T follicular helper cell (primary cell): ENCODE data around the gene IMPG2.

Experiments
- DNase-seq: peaks from one replicate; pipeline ENCODE4 v3.0.0-alpha.2; 2020; ENCODE audit warnings: low read depth

IMPG2 gene

DNA sequence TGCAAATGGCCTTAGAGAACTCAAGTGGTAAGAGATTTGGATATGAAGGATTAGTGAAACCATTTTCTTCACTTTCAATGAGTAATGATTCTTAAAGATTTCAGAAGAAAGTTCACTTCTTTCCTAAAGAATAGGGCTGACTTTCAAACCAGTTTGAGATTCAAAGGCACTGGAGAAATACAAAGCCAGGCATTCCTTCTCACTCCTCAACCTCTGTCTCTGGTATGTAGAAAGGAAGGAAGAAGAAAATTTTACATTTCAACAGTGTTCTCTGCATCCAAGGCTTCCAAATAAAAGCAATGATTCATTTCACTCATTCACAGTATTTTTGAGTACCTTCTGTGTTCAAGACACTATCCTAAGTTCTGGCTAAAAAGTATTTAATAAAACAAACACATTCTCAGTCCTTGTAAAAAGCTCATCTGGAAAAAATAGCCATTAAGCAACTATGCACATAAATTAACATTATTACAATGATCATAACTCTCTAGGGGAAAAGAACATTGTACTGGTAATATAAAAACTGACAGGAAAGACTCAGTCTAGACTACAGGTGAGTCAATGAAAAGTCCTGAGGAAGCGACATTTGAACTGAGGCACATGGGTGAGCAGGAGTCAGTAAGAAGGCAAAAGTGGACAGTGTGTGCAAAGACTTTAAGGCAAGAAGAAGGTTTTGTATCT is 79.5 kb downstream of the IMPG2 start:
- no peak for DNase-seq

DNA sequence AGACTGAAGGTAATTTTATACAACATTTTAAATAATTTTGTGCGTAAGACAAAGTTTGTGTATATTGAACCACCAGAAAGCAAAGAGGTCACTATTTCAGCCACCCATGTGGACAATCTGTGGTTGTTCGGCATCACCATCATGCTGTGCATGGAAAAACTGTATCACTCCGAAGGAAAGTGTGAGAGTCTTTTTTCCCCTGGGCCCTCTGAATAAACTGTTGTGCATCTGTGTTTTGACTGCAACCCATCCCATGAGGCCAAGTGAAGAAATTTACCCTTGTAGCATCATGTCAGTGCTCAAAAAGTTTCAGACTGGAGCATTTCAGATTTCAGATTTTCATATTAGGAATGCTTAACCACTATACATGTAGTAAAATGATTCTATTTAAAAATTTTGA is 85.3 kb downstream of the IMPG2 start:
- DNase-seq: no peak

DNA sequence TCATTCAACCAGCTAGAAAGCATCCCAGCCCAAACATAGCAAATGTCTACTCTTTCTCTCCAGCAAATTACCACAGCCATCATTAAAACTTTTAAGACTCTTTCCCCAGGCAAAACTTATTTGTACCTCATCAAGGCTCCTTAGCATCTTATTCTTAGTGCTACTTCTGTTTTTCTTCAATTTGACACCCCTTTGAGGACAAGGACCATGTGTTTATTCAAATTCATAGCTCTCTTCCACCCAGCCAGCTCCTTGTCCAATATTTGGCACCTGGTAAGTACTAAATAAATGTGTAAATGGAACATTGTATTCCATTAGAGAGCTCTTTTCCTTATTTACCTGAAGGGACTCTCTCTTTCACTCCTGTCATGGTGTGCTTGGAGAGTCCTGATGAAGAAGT is 89.8 kb downstream of the IMPG2 start:
- DNase-seq: no peak

DNA sequence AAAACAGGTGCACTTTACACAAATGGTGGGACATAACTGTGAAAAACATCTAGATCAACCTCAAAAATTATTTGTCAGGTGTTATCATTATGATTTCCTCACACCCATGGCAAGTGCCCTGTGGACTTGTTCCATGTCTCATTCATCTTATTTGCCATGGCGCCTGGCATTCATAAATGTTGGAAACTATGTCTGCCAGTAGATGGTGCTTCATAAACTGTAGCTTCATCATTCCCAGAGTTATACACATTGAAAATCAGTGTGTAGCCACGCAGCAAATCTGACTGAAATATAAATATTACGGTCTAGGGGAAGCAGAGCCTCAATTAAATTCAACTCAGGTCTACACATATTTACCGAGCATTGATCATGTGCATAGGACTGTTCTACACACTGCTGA is 90.7 kb downstream of the IMPG2 start:
- no peak for DNase-seq

DNA sequence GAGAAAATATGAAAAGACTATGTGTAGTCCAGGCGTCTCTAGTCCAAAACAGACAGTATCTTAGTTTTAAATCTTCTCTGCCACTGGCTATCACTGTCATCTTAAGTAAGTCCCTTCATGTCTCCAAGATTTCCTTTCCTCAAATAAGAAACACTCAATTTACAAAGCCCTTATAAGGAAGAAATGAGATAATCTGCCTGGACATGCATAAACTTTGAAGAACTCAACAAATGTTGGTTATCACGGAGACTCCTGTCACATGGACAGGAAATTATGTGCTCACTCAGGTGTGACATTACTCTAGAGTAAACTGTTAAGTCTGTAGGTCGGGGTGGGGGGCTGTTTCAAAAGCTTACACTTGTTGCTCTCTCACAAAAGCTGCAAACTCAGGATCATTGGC is 91.9 kb downstream of the IMPG2 start:
- no peak for DNase-seq

- DNase-seq: no peak
Observed at GRCh38 chr3:101224739-101225138, 95.6 kb downstream of the IMPG2 start.

DNA sequence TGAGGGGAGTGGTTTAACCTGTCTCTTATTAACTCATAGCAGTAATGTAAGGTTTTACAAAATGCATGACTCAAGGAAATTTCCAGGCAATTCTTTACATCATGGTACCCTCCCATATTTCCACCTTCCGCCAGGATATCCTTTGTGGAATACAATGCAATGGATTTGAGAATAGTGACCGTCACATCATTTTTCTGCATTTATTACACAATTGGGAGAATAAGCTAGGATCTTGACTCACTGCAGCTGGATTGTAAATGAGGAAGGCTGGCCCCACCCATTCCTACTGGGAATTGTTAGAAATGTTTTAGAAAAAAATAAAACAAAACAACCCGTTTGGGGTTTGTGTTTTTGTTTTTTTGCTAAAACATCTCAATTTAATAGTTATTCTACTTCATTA is 97.4 kb downstream of the IMPG2 start:
- DNase-seq: no peak

- no peak for DNase-seq
Observed at GRCh38 chr3:101219842-101220560, 100.4 kb downstream of the IMPG2 start.

DNA sequence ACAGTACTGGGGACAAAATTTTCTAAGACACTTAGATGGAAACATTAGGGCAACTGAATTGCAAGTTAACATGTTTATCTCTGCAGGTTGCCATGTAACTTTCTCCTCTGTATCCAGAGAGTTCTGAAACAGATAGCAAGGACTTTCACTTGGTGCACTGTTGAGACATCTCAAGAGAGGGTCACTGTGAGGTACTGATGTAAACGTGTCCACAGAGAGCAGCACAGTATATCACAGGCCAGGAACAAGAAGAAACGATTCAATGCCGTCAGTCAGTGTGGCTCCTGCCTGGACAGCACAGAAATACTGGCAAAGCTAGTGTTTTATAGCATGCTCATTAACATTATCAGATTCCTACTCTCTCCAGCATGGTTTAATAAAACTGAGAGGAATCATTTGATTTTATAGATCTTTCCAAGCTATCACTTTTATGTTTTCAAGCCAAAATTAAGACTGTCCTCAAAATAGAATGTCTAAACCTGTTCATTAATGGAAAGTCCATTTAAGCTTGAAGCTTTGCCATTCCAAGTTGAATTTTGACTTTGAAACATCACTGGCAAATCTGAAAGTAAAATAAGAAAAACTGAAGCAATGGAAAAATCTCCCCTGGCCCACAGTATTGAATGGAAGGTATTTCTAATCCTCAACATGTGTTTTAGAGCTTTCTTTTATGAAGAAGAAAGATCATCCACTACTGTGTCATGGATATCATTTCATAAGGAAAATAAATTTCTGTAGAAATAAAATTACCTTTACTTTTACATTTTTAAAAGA is 102.7 kb downstream of the IMPG2 start:
- DNase-seq: no peak

GRCh38 chr3:101216710-101217465 is 103.5 kb downstream of the IMPG2 start:
- no peak for DNase-seq

DNA sequence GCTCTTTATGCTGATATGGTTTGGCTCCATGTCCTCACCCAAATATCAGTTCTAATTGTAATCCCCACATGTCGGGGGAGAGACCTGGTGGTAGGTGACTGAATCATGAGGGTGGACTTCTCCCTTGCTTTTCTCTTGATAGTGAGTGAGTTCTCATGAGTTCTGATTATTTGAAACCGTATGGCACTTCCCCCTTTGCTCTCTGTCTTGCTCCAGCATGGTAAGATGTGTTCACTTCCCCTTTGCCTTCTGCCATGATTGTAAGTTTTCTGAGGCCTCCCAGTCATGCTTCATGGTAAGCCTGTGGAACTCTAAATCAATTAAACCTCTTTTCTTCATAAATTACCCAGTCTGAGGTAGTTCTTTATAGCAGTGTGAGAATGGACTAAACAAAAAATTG is 107.6 kb downstream of the IMPG2 start:
- DNase-seq: no peak

GRCh38 chr3:101204246-101204645 is 116.1 kb downstream of the IMPG2 start:
- no peak for DNase-seq

- no peak for DNase-seq
Observed at GRCh38 chr3:101203411-101203810, 117.0 kb downstream of the IMPG2 start.

DNA sequence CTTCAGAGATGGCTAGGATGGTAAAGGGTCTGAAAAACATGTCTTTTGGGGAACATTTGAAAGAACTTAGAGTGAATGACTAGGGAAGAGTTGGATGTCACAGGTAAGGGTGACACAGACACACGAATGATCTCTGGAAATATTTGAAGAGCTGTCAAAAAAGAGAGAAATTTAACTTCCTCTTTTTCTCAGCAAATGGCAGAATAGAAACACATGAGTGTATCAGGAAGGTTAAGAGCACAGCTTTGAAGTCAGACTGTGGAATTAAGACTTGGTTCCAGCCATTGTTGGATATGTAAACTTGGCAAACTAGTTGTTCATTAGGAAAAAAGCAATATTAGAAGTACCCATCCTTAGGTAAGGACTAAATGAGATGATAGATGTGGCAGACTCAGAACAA is 117.7 kb downstream of the IMPG2 start:
- no peak for DNase-seq

- no peak for DNase-seq
Observed at GRCh38 chr3:101200461-101200860, 119.9 kb downstream of the IMPG2 start.

DNA sequence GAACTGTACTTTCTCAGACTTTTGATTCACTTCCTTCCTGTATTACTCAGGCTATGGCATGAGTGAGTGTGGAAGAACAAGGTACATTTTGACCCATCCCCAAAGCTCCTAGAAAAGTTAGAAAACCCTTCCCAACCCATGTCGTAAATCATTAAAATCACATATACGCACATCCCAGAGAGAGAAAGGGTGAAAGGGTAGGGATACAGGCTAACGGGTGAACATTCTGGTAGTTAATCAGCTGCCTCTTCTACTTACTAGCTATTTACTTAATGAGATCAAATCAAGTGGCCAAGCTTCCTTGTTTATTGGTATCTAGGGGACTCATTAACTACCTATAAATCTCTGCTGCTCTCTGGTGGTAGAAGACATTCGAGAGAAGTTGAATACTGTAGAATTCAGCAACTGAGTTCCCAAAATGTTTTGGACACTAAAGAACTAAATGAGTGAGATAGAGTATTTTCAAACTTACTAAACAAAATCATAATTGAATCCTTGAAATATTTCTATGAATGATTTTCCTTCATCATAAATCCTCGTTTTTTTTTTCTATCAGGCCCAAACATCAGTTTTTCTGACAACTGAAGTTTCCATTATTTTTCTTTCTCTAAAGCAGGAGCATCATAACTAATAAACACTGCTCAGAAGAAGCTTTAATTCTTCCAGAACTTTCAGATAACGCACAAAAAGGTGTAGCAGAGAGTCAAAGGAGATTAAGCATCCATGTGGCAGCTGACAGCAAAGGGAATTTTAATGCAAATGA is 124.2 kb downstream of the IMPG2 start:
- no peak for DNase-seq

DNA sequence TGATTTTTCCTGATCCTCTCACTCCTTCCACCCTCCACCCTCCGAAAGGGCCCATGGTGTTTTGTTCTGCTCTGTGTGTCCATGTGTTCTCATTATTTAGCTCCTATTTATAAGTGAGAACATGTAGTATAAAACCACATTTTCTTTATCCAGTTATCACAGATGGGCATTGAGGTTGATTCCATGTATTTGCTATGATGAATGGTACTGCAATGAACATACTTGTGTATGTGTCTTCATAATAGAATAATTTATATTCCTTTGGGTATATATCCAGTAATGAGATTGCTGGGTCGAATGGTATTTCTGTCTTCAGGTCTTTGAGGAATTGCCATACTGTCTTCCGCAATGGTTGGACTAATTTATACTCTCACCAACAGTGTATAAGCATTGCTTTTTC is 126.0 kb downstream of the IMPG2 start:
- no peak for DNase-seq

DNA sequence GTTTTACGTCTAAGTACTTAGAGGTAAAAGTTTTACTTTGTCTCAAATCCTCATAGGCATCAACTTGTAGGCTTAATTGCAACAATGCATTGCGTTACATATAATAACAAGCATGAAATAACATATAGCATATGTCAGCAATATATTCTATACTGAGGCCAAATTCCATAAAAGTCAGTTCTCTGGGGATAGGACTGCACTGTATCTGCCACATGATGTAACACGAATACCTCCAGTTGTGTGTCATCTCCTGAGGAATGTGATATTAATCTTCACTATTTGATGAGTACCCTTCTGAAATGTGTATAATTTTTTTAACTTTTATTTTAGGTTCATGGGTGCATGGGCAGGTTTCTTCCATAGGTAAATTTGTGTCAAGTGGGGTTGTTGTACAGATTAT is 126.4 kb downstream of the IMPG2 start:
- no peak for DNase-seq

- DNase-seq: no peak
Observed at GRCh38 chr3:101189796-101190195, 130.6 kb downstream of the IMPG2 start.

GRCh38 chr3:101189176-101189575 is 131.2 kb downstream of the IMPG2 start:
- DNase-seq: no peak

DNA sequence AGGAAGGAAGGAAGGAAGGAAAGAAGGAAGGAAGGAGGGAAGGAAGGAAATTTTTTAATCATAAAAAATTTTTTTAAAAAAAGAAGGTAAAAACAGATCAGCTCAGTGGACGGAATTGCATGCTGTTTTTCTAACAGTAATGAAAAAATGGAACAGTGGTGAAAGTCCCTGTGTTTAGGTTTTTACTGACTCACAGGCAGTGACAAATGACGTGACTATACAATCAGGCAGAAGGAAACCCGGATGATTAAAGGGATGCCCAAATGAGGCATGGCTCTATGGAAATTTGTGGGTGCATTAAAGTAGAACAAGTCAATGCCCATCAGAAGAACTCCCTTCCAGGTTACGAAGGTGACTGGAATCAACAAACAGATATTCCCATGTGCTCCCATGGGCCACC is 135.0 kb downstream of the IMPG2 start:
- DNase-seq: no peak

DNA sequence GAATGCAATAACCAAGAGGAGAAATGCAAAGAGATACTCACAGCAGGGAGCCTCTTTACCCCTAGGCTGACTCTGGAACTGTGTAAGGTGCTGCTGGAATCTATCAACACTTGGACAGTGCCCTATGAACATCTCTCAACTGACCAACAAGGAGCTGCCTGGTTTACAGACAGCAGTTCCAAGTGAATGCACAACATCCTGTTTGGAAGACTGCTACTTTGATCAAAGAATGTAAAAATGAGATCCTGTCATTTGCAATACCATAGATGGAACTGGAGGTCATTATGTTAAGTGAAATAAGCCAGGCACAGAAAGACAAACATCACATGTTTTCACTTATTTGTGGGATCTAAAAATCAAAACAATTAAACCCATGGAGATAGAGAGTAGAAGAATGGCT is 136.3 kb downstream of the IMPG2 start:
- no peak for DNase-seq
